Fibroblast of the aortic adventitia (primary cell): ENCODE measurements around the gene CFAP251. TPM values are rescaled to one million over a fixed set of nuclear protein-coding genes. Genes with fewer than 3 reads are reported as not detected.

Experiments
- DNase-seq: peaks from one replicate; pipeline ENCODE4 v3.0.0-alpha.2; 2010; ENCODE audit warnings: low read depth
- H3K4me3 ChIP-seq: 2 replicates; pipeline ENCODE4 v1.5.1; 2011; ENCODE audit warnings: low read depth, mild to moderate bottlenecking, control low read depth, low read length, moderate library complexity
- total RNA-seq: library from RNA; depleted of rRNA; stranded (reverse); fragments of >200 nt; gene quantifications from 2 replicates; pipeline ENCODE4 v1.2.3, GENCODE V29; 2012; ENCODE audit warnings: low replicate concordance
- TF ChIP-seq, protein P1 (sequence below): IDR thresholded peaks from 2 replicates; pipeline ENCODE4 v1.5.1; 2011; ENCODE audit warnings: mild to moderate bottlenecking, low read length, control low read depth, inconsistent platforms; ENCODE audit not compliant: insufficient read depth

The CFAP251 gene
- total RNA-seq, 1 donor = 8.8 TPM

DNA sequence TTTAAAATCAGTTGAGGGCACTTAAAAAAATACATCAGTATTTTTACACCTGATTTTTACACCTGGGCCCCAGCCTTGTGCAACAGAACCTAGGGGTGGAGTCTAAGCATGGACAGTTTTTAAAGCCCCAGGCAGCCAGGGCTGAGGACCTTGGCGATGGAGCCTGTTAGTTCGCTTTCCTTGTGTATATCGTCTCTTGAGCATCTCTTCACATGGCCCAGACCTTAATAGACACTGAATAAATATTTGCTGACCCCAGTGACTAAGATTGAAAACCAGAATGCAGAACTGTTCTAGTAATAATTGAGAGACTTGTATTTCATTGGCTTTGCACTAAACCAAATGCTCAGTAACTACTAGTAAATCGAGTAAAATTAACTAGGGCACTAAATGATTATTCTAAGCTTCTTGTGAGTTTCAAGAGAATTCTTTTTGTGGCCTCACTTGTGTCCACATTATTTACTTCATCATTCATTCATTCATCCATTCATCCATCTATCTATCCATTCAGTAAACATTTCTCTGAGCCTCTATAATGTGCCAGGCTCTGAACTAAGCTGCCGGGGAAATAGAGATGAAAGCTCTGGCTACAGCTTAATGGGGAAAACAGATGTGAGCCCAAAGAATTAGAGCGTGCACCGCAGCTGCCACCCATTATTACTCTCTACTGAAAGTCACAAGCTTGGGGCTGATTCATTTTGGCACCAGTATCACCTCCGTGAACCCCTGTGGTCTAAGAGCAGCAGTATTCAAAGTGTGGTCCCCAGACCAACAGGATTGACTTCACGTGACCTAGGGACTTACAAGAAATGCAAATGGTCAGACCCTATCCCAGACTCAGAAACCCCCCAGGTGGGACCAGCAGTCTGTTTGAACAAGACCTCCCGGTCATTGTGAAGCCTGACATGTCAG, 72.6 kb downstream of the CFAP251 start:
- no peak overlapping the region for H3K4me3 ChIP-seq
- TF ChIP-seq, protein P1, sequence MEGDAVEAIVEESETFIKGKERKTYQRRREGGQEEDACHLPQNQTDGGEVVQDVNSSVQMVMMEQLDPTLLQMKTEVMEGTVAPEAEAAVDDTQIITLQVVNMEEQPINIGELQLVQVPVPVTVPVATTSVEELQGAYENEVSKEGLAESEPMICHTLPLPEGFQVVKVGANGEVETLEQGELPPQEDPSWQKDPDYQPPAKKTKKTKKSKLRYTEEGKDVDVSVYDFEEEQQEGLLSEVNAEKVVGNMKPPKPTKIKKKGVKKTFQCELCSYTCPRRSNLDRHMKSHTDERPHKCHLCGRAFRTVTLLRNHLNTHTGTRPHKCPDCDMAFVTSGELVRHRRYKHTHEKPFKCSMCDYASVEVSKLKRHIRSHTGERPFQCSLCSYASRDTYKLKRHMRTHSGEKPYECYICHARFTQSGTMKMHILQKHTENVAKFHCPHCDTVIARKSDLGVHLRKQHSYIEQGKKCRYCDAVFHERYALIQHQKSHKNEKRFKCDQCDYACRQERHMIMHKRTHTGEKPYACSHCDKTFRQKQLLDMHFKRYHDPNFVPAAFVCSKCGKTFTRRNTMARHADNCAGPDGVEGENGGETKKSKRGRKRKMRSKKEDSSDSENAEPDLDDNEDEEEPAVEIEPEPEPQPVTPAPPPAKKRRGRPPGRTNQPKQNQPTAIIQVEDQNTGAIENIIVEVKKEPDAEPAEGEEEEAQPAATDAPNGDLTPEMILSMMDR = no peak
- no peak for DNase-seq

DNA sequence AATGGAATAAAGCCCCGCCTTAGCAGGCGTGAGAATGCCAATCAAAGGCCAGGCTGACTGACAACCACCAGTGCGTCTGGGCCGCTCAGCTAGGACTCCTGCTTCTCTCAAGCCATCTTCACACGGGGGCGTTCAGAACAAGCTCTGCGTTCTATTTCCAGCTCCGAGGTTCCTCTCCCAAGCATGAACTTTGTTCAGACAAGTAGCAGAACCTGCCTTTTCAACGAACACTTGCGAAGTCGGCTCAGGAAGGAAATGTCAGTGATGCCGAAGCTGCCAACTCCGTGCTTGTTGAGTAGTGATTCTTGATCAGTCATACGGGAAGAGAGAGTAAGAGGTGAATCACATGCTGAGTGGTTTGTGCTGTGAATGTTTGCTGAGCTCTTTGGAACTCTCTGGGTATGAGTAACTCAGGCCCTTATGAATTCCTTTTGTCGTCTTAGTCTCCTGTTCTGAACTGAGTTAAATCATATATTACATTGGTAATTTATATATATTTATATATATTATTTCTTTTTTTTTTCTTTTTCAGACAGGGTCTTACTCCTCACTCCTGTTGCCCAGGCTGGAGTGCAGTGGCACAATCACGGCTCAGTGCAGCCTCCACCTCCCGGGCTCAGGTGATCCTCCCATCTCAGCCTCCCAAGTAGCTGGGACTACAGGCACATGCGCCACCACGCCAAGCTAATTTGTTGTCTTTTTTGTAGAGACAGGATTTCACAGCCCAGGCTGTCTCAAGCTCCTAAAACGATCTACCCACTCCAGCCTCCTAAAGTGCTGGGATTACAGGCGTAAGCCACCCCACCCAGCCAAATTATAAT, 73.9 kb downstream of the CFAP251 start:
- TF ChIP-seq, protein P1 = no peak
- peak; percentile 97 for DNase-seq
- H3K4me3 ChIP-seq = no peak overlapping the region

- TF ChIP-seq, protein P1 = no peak
- peak; percentile 18 for DNase-seq
- no peak overlapping the region for H3K4me3 ChIP-seq
Observed at GRCh38 chr12:121996050-121996944, 77.9 kb downstream of the CFAP251 start.

DNA sequence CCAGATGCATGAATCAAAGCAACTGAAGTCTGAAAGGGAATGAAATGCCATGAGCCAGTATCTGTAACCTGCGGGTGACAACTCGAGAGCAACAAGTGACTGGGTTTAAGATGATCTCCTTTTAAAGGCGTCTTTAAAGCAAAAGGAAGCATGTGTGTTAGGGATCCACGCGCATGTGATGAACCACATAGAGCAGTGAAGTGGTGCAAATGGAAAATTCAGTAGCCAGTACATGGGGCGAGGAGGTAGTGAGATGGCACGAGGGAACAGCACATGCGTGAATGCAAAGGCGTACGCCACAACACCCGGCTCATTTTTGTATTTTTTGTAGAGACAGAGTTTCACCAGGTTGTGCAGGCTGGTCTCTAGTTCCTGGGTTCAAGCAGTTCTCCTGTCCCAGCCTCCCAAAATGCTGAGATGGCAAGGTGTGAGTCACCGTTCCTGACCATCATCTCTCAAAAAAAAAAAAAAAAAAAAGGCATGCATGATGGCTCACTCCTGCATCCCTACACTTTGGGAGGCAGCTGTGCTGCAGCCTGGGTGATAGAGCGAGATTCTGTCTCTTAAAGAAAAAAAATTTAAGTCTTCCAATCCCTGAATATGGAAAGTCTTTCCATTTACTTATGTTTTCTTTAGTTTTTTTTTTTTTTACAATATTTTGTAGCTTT, 78.7 kb downstream of the CFAP251 start:
- H3K4me3 ChIP-seq = no peak overlapping the region
- DNase-seq = no peak
- TF ChIP-seq, protein P1 = no peak

GRCh38 chr12:122001466-122002209, 83.2 kb downstream of the CFAP251 start:
- no peak overlapping the region for H3K4me3 ChIP-seq
- TF ChIP-seq, protein P1 = no peak

More at GRCh38 chr12:122001466-122002209, 83.2 kb downstream of the CFAP251 start:
- DNase-seq = no peak
